ENCODE data around the gene TBC1D1.

GRCh38 chr4:38023347-38024205 lies 132.7 kb downstream of the TBC1D1 start:
- TF ChIP-seq CTCF (IDR thresholded peaks at IDR 0.05 in 8 of 11, conservative IDR thresholded peaks at IDR 0.05 in 3 of 11) (no peak), POLR2A (IDR thresholded peaks at IDR 0.05) (no peak)

Data from spleen (tissue), 7 donors.